HG02970 (cell line): ENCODE data around the gene DOCK1.
"Not testable (repeated sequence)": the region's sequence is repeated elsewhere in the genome, so short reads cannot be mapped to it uniquely, and the experiment has no call there.

Experiments
- ATAC-seq: cut with Tn5 transposase; IDR thresholded peaks from one replicate; pipeline ENCODE4 v1.9.1; 2021; ENCODE audit warnings: mild to moderate bottlenecking, moderate library complexity, moderate number of reproducible peaks; ENCODE audit not compliant: unreplicated experiment, low FRiP score

Gene DOCK1

DNA sequence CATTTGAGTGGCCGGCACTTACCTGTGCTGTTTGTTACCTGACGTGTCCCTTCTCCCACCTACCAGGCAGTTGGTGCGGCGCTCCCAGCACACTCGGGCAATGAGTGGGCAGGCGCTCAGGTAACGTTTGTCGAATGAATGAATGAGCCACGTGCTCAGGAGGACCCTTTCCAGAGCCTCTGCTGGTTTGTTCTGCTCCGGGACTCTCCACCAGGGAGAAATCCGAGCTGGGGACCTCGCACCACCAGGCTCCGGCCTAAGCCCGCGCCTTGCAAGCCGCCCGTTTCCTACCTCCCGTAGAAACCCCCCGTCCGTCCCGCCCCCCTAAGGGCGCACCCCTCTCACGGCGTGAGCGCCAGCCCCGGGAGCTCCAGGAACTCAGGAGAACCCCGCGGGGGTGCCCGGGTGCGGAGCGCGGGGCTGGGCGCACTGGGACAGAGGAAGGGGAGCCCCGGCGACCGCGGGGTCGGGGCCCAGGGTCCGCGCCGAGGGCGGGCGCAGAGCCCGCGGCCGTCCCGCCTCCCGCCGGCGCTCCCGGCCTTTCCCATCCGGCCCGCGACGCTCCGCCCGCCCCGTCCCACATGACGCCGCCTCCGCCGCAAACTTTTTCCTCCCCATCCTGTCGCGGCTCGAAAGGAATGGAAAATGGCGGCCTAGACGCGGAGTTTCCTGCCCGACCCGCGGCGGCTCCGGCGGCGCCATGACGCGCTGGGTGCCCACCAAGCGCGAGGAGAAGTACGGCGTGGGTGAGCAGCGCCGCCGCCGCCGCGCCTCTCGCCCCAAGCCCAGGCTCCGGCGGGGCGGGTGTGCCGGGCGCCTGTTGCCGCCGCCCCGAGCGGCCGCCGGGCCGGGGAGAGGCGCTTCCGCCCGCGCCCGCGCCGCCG, at the start of gene DOCK1:
Gene DOCK1, plus strand, starts transcription at position 611 of the 884 bp plus-strand sequence. Its CDS starts 90 bp downstream, at position 701.
- no peak for ATAC-seq

DNA sequence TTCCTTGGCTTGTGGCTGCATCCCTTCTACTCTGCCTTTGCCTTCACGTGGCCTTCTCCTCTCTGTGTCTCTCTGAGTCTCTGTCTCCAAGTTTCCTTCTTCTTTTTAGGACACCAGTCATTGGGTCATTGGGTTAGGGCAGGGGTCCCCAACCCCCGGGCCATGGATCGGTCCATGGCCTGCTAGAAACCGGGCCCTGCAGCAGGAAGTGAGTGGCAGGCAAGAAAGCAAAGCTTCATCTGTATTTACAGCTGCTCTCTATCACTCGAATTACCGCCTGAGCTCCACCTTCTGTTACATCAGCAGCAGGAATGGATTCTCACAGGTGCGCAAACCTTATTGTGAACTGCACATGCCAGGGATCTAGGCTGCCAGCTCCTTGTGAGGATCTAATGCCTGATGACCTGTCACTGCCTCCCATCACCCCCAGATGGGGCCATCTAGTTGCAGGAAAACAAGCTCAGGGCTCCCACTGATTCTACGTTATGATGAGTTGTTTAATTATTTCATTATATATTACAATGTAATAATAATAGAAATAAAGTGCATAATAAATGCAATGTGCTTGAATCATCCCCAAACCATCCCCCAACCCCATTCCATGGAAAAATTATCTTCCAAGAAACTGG, 47.9 kb upstream of the DOCK1 start:
- no peak for ATAC-seq

DNA sequence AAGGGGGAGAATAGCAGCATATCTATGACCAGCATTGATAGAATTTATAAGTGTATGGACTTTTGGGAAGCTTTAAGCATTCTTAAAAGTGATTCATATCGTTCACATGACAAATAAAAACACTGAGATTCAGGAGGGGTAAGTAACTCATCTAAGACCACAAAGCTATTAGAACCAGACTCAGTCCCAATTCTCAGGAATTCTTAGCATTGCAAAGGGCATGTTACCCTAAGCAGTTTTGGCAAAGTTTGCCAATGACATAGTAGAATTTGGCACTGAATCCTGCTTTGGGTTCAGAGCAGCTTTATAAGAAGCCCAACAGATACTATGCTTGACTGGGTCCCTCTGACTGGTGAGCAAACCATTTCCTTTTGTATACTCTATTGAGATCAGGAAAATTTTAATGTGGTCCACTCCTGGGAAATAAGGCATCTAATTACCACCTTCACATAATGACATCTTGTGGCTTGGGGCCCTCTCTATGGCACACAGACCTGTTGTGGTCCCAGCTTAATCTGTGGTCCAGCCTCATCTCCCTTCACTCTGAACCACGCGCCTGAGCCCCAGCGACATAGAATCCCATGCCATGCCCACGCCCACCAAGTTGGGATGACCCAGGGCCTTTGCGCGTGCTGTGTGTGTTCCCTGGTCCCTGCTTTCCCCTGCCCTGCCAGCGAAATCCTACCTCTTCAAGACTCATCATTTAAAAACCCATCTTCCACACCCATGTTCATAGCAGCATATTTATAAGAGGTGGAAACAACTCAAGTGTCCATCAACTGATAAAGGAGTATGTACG, 37.5 kb upstream of the DOCK1 start:
- ATAC-seq, result no peak

GRCh38 chr10:126868371-126868770, 36.9 kb upstream of the DOCK1 start:
- no peak for ATAC-seq

- no peak for ATAC-seq
These were observed 33.1 kb upstream of the DOCK1 start for GRCh38 chr10:126872135-126872534.

GRCh38 chr10:126872768-126873167, 32.5 kb upstream of the DOCK1 start:
- ATAC-seq, result no peak

DNA sequence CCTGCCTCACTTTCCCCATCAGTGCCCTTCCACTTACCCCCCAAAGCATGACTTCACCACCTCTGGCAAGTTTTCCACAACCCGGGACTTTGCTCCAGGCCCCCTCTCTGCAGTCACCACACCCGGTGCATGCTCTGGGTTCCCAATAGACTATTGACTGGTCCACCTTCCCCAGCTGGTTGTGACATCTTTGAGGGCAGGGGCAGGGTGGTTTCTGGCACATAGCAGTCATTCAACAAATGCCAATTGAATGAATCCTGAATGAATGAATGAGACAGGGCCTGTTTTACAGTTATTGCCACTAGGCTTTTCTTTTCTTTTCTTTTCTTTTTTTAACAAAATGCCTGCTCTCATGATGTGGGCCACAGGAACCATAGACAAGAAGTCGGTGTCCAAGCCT, 28.8 kb upstream of the DOCK1 start:
- ATAC-seq, result no peak

GRCh38 chr10:126877390-126877789, 27.8 kb upstream of the DOCK1 start:
- ATAC-seq, result no peak

- no peak for ATAC-seq
These were observed 26.6 kb upstream of the DOCK1 start for GRCh38 chr10:126878594-126878993.

GRCh38 chr10:126880926-126881325, 24.3 kb upstream of the DOCK1 start:
- no peak for ATAC-seq

DNA sequence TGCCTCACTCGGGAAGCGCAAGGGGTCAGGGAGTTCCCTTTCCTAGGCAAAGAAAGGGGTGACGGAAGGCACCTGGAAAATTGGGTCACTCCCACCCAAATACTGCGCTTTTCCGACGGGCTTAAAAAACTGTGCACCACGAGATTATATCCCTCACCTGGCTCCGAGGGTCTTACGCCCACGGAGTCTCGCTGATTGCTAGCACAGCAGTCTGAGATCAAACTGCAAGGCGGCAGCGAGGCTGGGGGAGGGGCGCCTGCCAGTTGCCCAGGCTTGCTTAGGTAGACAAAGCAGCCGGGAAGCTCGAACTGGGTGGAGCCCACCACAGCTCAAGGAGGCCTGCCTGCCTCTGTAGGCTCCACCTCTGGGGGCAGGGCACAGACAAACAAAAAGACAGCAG, 23.2 kb upstream of the DOCK1 start:
- ATAC-seq, result not testable (repeated sequence)

GRCh38 chr10:126888436-126888835, 16.8 kb upstream of the DOCK1 start:
- not testable (repeated sequence) for ATAC-seq

GRCh38 chr10:126889421-126889820, 15.8 kb upstream of the DOCK1 start:
- no peak for ATAC-seq

- ATAC-seq, result not testable (repeated sequence)
These were observed 14.4 kb upstream of the DOCK1 start for GRCh38 chr10:126890797-126891196.

GRCh38 chr10:126892226-126893175, 12.7 kb upstream of the DOCK1 start:
- no peak for ATAC-seq

- no peak for ATAC-seq
These were observed 12.0 kb upstream of the DOCK1 start for GRCh38 chr10:126893206-126893605.

- ATAC-seq, result no peak
These were observed 11.4 kb upstream of the DOCK1 start for GRCh38 chr10:126893841-126894240.

DNA sequence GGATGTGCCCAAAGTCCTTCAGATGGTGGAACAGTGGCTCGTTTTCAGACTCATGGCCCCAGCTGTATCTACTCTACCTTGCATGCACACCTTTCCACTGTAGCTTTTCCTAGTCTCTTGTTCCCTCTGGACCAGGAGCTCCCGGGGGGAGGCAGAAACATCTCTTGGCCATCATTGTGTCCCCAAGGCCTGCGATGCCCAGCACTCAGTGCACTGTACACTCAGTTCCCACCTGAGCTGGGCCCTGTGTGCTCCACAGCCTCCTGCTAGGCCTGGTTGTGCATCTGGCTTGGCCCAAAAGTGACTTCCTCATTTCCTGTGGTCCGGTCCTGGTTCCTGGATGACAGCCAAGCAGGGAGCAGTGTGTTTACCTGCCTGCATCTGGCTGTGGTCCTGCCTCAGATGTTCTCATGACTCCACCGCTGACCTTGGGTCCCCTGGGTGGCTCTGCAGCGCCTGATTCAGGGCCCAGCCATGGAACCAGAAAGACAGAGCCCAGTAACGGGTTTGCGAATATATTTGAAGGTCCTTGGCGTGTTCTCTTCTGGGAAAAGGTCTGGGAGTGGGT, 9.9 kb upstream of the DOCK1 start:
- no peak for ATAC-seq

DNA sequence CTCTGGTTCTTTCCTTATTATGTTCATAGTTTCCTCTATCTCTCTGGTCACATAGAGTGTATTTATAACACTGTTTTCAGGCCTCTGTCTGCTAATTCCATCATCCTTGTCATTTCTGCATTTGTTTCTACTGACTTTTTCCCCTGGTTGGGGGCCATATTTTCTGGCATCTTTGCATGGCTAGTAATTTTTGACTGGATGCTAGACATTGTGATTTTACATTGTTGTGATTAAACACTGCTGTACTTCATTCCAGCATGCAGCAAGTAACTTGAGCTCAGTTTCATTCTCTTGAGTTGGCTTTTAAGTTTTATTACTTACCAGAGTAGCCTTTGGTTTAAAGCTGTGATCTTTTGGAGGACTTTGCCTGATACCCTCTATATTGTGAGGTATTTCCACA, 6.8 kb upstream of the DOCK1 start:
- no peak for ATAC-seq

- ATAC-seq, result not testable (repeated sequence)
These were observed 5.7 kb upstream of the DOCK1 start for GRCh38 chr10:126899529-126899928.
